ENCODE measurements around the gene RFX1.

RFX1 gene

GRCh38 chr19:13951799-13952153 is 54.3 kb downstream of the RFX1 start:
- TF ChIP-seq CTCF (IDR thresholded peaks at IDR 0.05; ENCODE audit: low read depth, low read length), result no peak
- TF ChIP-seq POLR2A (IDR thresholded peaks at IDR 0.05; ENCODE audit: extremely low read depth, insufficient read length), result no peak
- no peak for TF ChIP-seq MAX (IDR thresholded peaks at IDR 0.05; ENCODE audit: low read depth, low read length)
- no peak for TF ChIP-seq MYC (IDR thresholded peaks at IDR 0.05; ENCODE audit: low read depth, low read length)
- DNase-seq (ENCODE audit: low read depth), result no peak
- H3K4me3 ChIP-seq (ENCODE audit: low read depth, low read length), result peak overlapping the region; percentile 43

GRCh38 chr19:13951043-13951442 is 55.1 kb downstream of the RFX1 start:
- no peak overlapping the region for H3K4me3 ChIP-seq (ENCODE audit: low read depth, low read length)
- DNase-seq (ENCODE audit: low read depth), result no peak
- TF ChIP-seq MAX (IDR thresholded peaks at IDR 0.05; ENCODE audit: low read depth, low read length) (no peak), POLR2A (IDR thresholded peaks at IDR 0.05; ENCODE audit: extremely low read depth, insufficient read length) (no peak), MYC (IDR thresholded peaks at IDR 0.05; ENCODE audit: low read depth, low read length) (no peak), CTCF (IDR thresholded peaks at IDR 0.05; ENCODE audit: low read depth, low read length) (no peak)

- no peak overlapping the region for H3K4me3 ChIP-seq (ENCODE audit: low read depth, low read length)
- no peak for TF ChIP-seq POLR2A (IDR thresholded peaks at IDR 0.05; ENCODE audit: extremely low read depth, insufficient read length)
- TF ChIP-seq MAX (IDR thresholded peaks at IDR 0.05; ENCODE audit: low read depth, low read length), result no peak
- TF ChIP-seq CTCF (IDR thresholded peaks at IDR 0.05; ENCODE audit: low read depth, low read length), result no peak
- no peak for TF ChIP-seq MYC (IDR thresholded peaks at IDR 0.05; ENCODE audit: low read depth, low read length)
- DNase-seq (ENCODE audit: low read depth), result no peak
Observed at GRCh38 chr19:13946414-13946813, 59.7 kb downstream of the RFX1 start.

GRCh38 chr19:13942023-13942684 is 64.0 kb downstream of the RFX1 start:
- no peak overlapping the region for H3K4me3 ChIP-seq (ENCODE audit: low read depth, low read length)
- TF ChIP-seq MYC (IDR thresholded peaks at IDR 0.05; ENCODE audit: low read depth, low read length) (no peak), MAX (IDR thresholded peaks at IDR 0.05; ENCODE audit: low read depth, low read length) (no peak), POLR2A (IDR thresholded peaks at IDR 0.05; ENCODE audit: extremely low read depth, insufficient read length) (no peak), CTCF (IDR thresholded peaks at IDR 0.05; ENCODE audit: low read depth, low read length) (no peak)
- DNase-seq (ENCODE audit: low read depth), result peak; percentile 30

- no peak within 1 kb of the TSS for H3K4me3 ChIP-seq (ENCODE audit: low read depth, low read length)
- TF ChIP-seq MYC (IDR thresholded peaks at IDR 0.05; ENCODE audit: low read depth, low read length), result no peak
- no peak for DNase-seq (ENCODE audit: low read depth)
Observed at GRCh38 chr19:13938301-13939064, 67.6 kb downstream of the RFX1 start, which contains the start of gene PODNL1. TSS of gene PODNL1 (minus strand) at chr19:13938417. CDS start at chr19:13938181, 236 bp downstream.

GRCh38 chr19:13937479-13938300 is 68.4 kb downstream of the RFX1 start:
- no peak for TF ChIP-seq MAX (IDR thresholded peaks at IDR 0.05; ENCODE audit: low read depth, low read length)
- TF ChIP-seq POLR2A (IDR thresholded peaks at IDR 0.05; ENCODE audit: extremely low read depth, insufficient read length), result no peak
- no peak for TF ChIP-seq CTCF (IDR thresholded peaks at IDR 0.05; ENCODE audit: low read depth, low read length)
- TF ChIP-seq MYC (IDR thresholded peaks at IDR 0.05; ENCODE audit: low read depth, low read length), result no peak
- no peak overlapping the region for H3K4me3 ChIP-seq (ENCODE audit: low read depth, low read length)
- no peak for DNase-seq (ENCODE audit: low read depth)

Data from NB4 (cell line).